ENCODE data around the gene LHX3.

LHX3 gene

GRCh38 chr9:136234597-136234996 lies 29.7 kb upstream of the LHX3 start:
- TF ChIP-seq, protein P1, sequence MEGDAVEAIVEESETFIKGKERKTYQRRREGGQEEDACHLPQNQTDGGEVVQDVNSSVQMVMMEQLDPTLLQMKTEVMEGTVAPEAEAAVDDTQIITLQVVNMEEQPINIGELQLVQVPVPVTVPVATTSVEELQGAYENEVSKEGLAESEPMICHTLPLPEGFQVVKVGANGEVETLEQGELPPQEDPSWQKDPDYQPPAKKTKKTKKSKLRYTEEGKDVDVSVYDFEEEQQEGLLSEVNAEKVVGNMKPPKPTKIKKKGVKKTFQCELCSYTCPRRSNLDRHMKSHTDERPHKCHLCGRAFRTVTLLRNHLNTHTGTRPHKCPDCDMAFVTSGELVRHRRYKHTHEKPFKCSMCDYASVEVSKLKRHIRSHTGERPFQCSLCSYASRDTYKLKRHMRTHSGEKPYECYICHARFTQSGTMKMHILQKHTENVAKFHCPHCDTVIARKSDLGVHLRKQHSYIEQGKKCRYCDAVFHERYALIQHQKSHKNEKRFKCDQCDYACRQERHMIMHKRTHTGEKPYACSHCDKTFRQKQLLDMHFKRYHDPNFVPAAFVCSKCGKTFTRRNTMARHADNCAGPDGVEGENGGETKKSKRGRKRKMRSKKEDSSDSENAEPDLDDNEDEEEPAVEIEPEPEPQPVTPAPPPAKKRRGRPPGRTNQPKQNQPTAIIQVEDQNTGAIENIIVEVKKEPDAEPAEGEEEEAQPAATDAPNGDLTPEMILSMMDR (IDR thresholded peaks at IDR 0.05; ENCODE audit: low read depth, low read length), result no peak
- no peak overlapping the region for H3K4me3 ChIP-seq (ENCODE audit: low read depth, low read length)

DNA sequence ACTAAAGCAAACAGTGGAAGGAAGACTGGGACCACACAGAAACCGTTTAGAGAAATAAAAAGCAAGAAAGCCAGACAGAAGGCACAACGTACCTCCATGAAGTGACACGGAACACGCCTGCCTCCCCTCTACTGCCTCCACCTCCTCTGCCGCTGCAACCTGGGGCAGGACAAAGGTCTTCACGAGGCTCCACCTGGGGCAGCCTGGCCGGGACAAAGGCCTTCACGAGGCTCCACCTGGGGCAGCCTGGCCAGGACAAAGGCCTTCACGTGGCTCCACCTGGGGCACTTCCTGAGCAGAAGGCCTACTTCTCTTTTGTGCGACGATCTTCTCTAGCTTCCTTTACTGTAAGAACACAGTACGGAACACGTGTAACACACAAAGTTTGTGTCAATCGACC lies 28.9 kb upstream of the LHX3 start:
- TF ChIP-seq, protein P1 (IDR thresholded peaks at IDR 0.05; ENCODE audit: low read depth, low read length), result no peak
- no peak overlapping the region for H3K4me3 ChIP-seq (ENCODE audit: low read depth, low read length)

DNA sequence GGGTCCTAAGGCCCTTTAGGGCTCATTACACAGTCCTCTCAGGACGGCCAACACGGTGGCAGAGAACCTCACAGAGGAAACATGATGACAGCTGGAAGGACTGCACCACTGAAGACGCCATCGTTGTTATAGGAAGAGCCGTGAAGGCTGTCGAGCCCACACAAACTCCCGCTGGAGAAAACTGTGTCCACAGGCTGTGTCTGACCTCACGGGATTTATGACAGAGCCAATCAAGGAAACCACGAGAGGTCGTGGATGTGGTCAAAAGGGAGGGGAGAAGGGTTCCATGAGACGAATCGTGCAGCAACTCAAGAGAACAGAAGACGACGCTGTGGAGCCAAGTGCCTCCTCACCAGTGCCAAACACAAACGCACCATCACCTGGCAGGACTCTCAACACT lies 28.5 kb upstream of the LHX3 start:
- TF ChIP-seq, protein P1 (IDR thresholded peaks at IDR 0.05; ENCODE audit: low read depth, low read length), result no peak
- no peak overlapping the region for H3K4me3 ChIP-seq (ENCODE audit: low read depth, low read length)

DNA sequence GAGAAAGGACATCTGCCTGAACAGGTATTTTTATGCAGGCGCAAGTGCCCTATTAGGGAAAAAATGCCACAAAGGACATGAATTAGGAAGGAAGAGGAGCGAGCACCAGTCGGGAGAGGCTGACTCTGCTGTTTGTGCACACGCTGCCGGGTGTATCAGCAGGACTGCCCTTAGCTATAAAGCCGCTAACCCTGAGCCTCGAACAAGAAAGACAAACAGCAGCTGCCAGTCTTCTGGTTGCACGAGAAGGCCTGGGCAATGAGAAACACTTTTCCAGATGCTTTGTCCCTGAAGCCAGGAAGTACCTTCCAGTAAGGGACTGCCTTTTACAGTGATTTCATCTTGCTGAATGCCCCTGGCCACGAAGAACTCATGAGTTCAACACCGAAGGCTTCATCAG lies 28.0 kb upstream of the LHX3 start:
- TF ChIP-seq, protein P1 (IDR thresholded peaks at IDR 0.05; ENCODE audit: low read depth, low read length), result no peak
- H3K4me3 ChIP-seq (ENCODE audit: low read depth, low read length), result no peak overlapping the region

DNA sequence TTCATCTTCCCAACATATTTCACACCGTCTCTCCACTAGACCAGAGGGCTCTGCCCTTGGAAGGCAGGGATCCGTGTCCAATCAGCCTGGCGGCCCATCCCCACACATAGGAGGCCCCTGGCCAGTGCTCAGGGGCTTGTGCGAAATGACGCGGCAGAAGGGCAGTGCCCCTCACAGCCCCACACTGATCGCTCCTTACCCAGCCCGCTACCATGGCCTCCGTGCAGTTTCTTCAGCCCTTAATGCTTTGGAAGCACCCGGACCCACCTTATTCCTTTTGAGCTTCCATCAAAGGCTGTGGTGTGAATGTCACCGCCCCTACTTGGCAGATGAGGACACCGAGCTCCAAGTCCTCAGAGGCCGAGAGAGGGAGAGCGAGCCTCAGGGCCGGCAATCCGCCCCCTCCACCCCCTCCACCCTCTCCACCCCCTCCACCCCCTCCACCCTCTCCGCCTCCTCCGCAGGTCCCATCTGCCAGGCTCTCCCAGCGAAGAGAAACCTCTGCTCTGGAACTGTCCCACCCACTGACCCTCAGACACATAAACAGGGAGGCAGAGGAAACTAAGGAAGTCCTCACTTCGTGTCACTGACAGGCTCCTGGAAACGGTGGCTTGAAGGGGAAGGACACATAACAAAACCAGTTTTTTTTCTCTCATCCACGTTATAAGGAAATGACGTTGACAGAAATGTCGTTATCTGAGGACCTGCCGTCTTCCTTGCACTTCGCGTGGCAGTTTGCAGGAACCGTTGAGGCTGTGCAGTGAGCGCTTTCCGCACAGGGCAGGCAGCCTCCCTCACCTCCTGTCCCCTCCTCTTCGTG lies 26.8 kb upstream of the LHX3 start:
- TF ChIP-seq, protein P1 (IDR thresholded peaks at IDR 0.05; ENCODE audit: low read depth, low read length), result no peak
- no peak overlapping the region for H3K4me3 ChIP-seq (ENCODE audit: low read depth, low read length)

- TF ChIP-seq, protein P1 (IDR thresholded peaks at IDR 0.05; ENCODE audit: low read depth, low read length), result no peak
- H3K4me3 ChIP-seq (ENCODE audit: low read depth, low read length), result no peak overlapping the region
Observed at GRCh38 chr9:136230773-136231172, 25.8 kb upstream of the LHX3 start.

DNA sequence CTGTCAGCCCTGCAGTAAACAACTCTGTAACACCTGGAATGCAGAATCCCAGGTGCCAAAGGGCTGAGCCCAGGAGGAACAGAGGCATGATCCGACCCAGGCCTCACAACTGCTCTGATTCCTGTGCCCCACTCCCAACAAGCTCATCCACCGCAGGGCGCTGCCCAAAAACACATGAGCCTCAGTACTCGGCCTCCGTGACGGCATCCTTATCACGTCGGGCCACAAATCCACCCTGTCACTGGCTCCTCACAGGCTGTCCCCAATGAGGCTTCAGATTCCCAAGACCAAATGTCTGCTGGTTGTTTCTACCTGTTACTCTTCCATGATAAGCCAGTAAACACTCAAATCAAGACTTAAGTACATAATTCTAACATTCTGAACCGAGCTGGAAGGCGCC lies 25.4 kb upstream of the LHX3 start:
- H3K4me3 ChIP-seq (ENCODE audit: low read depth, low read length), result no peak overlapping the region
- TF ChIP-seq, protein P1 (IDR thresholded peaks at IDR 0.05; ENCODE audit: low read depth, low read length), result no peak

Data from WI38 (cell line).